Trophoblast cell (in vitro differentiated cells and primary cell): ENCODE results near the gene SLAMF6.
"Not testable (repeated sequence)": the region's sequence is repeated elsewhere in the genome, so short reads cannot be mapped to it uniquely, and the experiment has no call there.

Source experiments
- DNase-seq, 2 donors: peaks; one replicate each; pipeline ENCODE4 v3.0.0-alpha.2; 2016
- H2AFZ ChIP-seq: 2 replicates; pipeline ENCODE4 v1.6.1; 2013; ENCODE audit warnings: low read length, moderate library complexity, mild to moderate bottlenecking; ENCODE audit not compliant: insufficient read depth, poor library complexity
- H2AK5ac ChIP-seq: 2 replicates; pipeline ENCODE4 v1.6.1; 2013; ENCODE audit warnings: mild to moderate bottlenecking, low read length
- H2BK120ac ChIP-seq: 2 replicates; pipeline ENCODE4 v1.6.1; 2013; ENCODE audit warnings: low read length, mild to moderate bottlenecking, moderate library complexity; ENCODE audit not compliant: insufficient read depth, poor library complexity
- H2BK12ac ChIP-seq: 2 replicates; pipeline ENCODE4 v1.6.1; 2013; ENCODE audit warnings: mild to moderate bottlenecking, low read length, moderate library complexity
- H2BK5ac ChIP-seq: 2 replicates; pipeline ENCODE4 v1.6.1; 2013; ENCODE audit warnings: low read length, low read depth, moderate library complexity, mild to moderate bottlenecking; ENCODE audit not compliant: poor library complexity
- H3K14ac ChIP-seq: 2 replicates; pipeline ENCODE4 v1.6.1; 2013; ENCODE audit warnings: mild to moderate bottlenecking, low read length
- H3K18ac ChIP-seq: 2 replicates; pipeline ENCODE4 v1.6.1; 2013; ENCODE audit warnings: mild to moderate bottlenecking, low read length
- H3K23ac ChIP-seq: 2 replicates; pipeline ENCODE4 v1.6.1; 2013; ENCODE audit warnings: low read length
- H3K27ac ChIP-seq: 2 replicates; pipeline ENCODE4 v1.5.1; 2013; ENCODE audit warnings: low read depth, mild to moderate bottlenecking, inconsistent platforms, low read length, moderate library complexity
- H3K27me3 ChIP-seq: 2 replicates; pipeline ENCODE4 v1.6.1; 2013; ENCODE audit warnings: inconsistent platforms, mild to moderate bottlenecking, low read length, moderate library complexity; ENCODE audit not compliant: insufficient read depth
- H3K36me3 ChIP-seq, 2 experiments: 1 replicate in 1 of 2; 2 replicates in 1 of 2; pipeline ENCODE4 v1.6.1; 2013; ENCODE audit warnings: low read length in 2 of 2, mild to moderate bottlenecking in 2 of 2, moderate library complexity in 1 of 2; ENCODE audit not compliant: insufficient read depth in 2 of 2, control insufficient read depth in 1 of 2
- H3K4ac ChIP-seq: 2 replicates; pipeline ENCODE4 v1.6.1; 2013; ENCODE audit warnings: low read depth, mild to moderate bottlenecking, low read length, moderate library complexity
- H3K4me1 ChIP-seq, 2 experiments: 1 replicate in 1 of 2; 2 replicates in 1 of 2; pipeline ENCODE4 v1.6.1; 2013; ENCODE audit warnings: low read length in 2 of 2, mild to moderate bottlenecking in 2 of 2, moderate library complexity in 1 of 2; ENCODE audit not compliant: insufficient read depth in 2 of 2, control insufficient read depth in 1 of 2
- H3K4me2 ChIP-seq: 2 replicates; pipeline ENCODE4 v1.6.1; 2013; ENCODE audit warnings: inconsistent platforms, mild to moderate bottlenecking, low read length, moderate library complexity
- H3K4me3 ChIP-seq: 2 replicates; pipeline ENCODE4 v1.5.1; 2013; ENCODE audit warnings: mild to moderate bottlenecking, low read depth, low read length, inconsistent platforms
- H3K79me1 ChIP-seq: one replicate; pipeline ENCODE4 v1.6.1; 2013; ENCODE audit warnings: low read length
- H3K79me2 ChIP-seq: 2 replicates; pipeline ENCODE4 v1.6.1; 2013; ENCODE audit warnings: low read length, mild to moderate bottlenecking; ENCODE audit not compliant: control insufficient read depth, insufficient read depth, poor library complexity
- H3K9ac ChIP-seq: 2 replicates; pipeline ENCODE4 v1.6.1; 2013; ENCODE audit warnings: mild to moderate bottlenecking, low read length
- H3K9me3 ChIP-seq: 2 replicates; pipeline ENCODE4 v1.6.1; 2013; ENCODE audit warnings: low read depth, mild to moderate bottlenecking, control low read depth, inconsistent platforms, low read length; ENCODE audit not compliant: insufficient read depth
- H4K12ac ChIP-seq: 2 replicates; pipeline ENCODE4 v1.6.1; 2013; ENCODE audit warnings: low read depth, mild to moderate bottlenecking, low read length, moderate library complexity
- H4K8ac ChIP-seq: 2 replicates; pipeline ENCODE4 v1.6.1; 2013; ENCODE audit warnings: low read depth, mild to moderate bottlenecking, low read length, moderate library complexity
- H4K91ac ChIP-seq: one replicate; pipeline ENCODE4 v1.6.1; 2013; ENCODE audit warnings: low read depth, mild to moderate bottlenecking, low read length, moderate library complexity
- WGBS: extraction: QIAGEN DNeasy Blood & Tissue Kit; methylation state at CpG from one replicate; pipeline ENCODE4 v1.1.7; 2013; ENCODE audit warnings: missing lambda C conversion rate; ENCODE audit not compliant: insufficient read length, insufficient coverage; ENCODE audit errors: extremely low coverage; 5-methylcytosine and 5-hydroxymethylcytosine counted together

The SLAMF6 gene

DNA sequence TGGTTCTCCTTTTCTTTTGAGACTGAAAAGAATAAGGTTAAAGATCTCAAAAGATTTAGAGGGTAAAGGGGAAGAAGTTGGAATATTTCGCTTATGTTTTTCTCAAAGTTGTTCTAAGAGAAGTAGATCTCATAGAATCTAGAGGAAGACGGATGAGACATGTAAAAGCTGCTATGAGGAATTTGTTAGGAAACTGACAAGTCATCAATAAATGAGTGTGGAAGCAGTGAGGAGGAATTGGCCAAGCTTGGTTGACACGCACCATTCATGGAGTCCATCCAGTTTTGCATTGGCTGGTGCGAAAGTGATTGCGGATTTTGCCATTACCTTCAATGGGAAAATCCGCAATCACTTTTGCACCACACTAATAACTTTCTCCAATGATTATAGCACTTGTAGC is 20.0 kb downstream of the SLAMF6 start:
- 100% methylated on average over 1 of the region's 6 CpGs for WGBS
- no peak overlapping the region for H2AK5ac ChIP-seq
- no peak overlapping the region for H2BK12ac ChIP-seq
- no peaks in the 10 kb centered on the region for H3K9me3 ChIP-seq
- H2BK120ac ChIP-seq: no peak overlapping the region
- H3K79me1 ChIP-seq: no peaks in the 10 kb centered on the region
- no peak overlapping the region for H3K27ac ChIP-seq
- H2AFZ ChIP-seq: no peak overlapping the region
- no peaks in the 10 kb centered on the region for H3K4me1 ChIP-seq
- H3K18ac ChIP-seq: no peak overlapping the region
- H3K9ac ChIP-seq: no peak overlapping the region
- no peaks in the 10 kb centered on the region for H3K27me3 ChIP-seq
- DNase-seq: peak in 1 of 2 donors; percentile 8
- H3K4me2 ChIP-seq: no peak overlapping the region
- no peak overlapping the region for H4K12ac ChIP-seq
- H4K8ac ChIP-seq: no peak overlapping the region
- H3K14ac ChIP-seq: no peak overlapping the region
- H3K4me3 ChIP-seq: no peak overlapping the region
- H3K4ac ChIP-seq: no peak overlapping the region
- H3K79me2 ChIP-seq: no peaks in the 10 kb centered on the region
- H4K91ac ChIP-seq: no peak overlapping the region
- no peak overlapping the region for H3K23ac ChIP-seq
- no peaks in the 10 kb centered on the region for H3K36me3 ChIP-seq
- H2BK5ac ChIP-seq: no peak overlapping the region

DNA sequence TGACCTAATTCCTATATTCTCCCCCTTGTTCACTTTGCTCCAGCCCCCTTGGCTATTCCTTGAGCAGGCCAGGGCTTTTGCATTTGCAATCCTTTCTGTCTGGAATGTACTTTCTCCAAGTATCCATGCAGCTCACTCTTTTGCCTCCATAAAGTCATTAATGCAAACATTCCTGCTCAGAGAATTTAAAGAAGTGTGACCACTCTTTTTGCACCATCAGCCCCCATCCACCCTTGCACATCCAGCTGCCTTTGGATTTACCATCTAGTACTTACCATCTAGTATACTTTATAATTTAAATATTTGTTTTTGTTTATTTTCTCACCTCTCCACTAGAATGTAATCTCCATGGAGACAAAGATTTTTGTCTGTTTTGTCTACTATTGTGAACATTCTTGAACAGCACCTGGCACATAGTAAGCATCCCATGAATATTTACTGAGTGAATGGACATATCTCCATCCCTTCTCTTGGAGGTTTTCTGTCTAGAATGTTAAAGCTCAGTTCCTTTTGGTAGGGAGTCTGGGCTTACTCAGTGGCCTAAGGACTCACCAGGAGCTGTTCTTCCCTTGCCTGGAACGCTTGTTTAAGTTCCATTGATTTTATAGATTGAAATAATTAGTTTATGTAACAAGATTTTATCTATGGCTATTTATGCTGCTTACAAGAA is 22.6 kb downstream of the SLAMF6 start:
- H4K91ac ChIP-seq: no peak overlapping the region
- no peak overlapping the region for H3K4me3 ChIP-seq
- no peak overlapping the region for H3K14ac ChIP-seq
- H3K36me3 ChIP-seq: no peaks in the 10 kb centered on the region
- no peaks in the 10 kb centered on the region for H3K27me3 ChIP-seq
- no peak overlapping the region for H3K9ac ChIP-seq
- H2BK12ac ChIP-seq: no peak overlapping the region
- no peak overlapping the region for H2BK120ac ChIP-seq
- no peak overlapping the region for H2AFZ ChIP-seq
- no peak overlapping the region for H4K12ac ChIP-seq
- no peaks in the 10 kb centered on the region for H3K79me2 ChIP-seq
- H3K23ac ChIP-seq: no peak overlapping the region
- no peak overlapping the region for H3K4ac ChIP-seq
- no peaks in the 10 kb centered on the region for H3K4me1 ChIP-seq
- no CpG with 5 or more reads among the region's 1 CpG for WGBS
- H2BK5ac ChIP-seq: no peak overlapping the region
- no peak overlapping the region for H3K27ac ChIP-seq
- no peak overlapping the region for H3K18ac ChIP-seq
- no peaks in the 10 kb centered on the region for H3K79me1 ChIP-seq
- H3K4me2 ChIP-seq: no peak overlapping the region
- H3K9me3 ChIP-seq: no peaks in the 10 kb centered on the region
- DNase-seq: peak; percentile 82 to 96
- no peak overlapping the region for H4K8ac ChIP-seq
- no peak overlapping the region for H2AK5ac ChIP-seq

DNA sequence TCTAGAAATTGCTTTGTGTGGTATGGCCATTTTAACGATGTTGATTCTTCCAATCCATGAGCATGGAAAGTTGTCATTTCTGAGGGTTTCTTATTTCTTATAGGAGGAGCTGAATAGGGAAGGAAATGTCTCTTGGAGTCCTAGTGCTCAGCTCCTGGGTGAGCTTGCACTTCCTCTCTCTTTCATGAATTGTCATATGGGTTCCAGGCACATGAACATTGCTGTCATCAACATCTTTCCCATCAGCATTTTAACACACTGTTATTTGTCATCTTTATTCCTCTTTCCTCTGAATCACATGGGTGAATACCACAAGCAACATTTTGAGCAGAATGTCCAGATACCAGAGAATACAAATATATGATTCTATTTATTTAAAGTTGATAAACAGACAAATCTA is 23.4 kb downstream of the SLAMF6 start:
- H3K23ac ChIP-seq: no peak overlapping the region
- no peak overlapping the region for H3K18ac ChIP-seq
- no peak overlapping the region for H4K91ac ChIP-seq
- no peak overlapping the region for H2BK5ac ChIP-seq
- H3K9ac ChIP-seq: no peak overlapping the region
- H3K4me1 ChIP-seq: no peaks in the 10 kb centered on the region
- WGBS: no CpG with 5 or more reads among the region's 1 CpG
- no peaks in the 10 kb centered on the region for H3K27me3 ChIP-seq
- H3K14ac ChIP-seq: no peak overlapping the region
- H3K4me2 ChIP-seq: no peak overlapping the region
- no peaks in the 10 kb centered on the region for H3K79me1 ChIP-seq
- no peak overlapping the region for H2AK5ac ChIP-seq
- H2BK120ac ChIP-seq: no peak overlapping the region
- H4K8ac ChIP-seq: no peak overlapping the region
- DNase-seq: peak; percentile 15 to 56
- H3K4ac ChIP-seq: no peak overlapping the region
- no peak overlapping the region for H3K27ac ChIP-seq
- no peak overlapping the region for H2BK12ac ChIP-seq
- H2AFZ ChIP-seq: no peak overlapping the region
- no peak overlapping the region for H3K4me3 ChIP-seq
- no peaks in the 10 kb centered on the region for H3K79me2 ChIP-seq
- no peaks in the 10 kb centered on the region for H3K36me3 ChIP-seq
- H4K12ac ChIP-seq: no peak overlapping the region
- no peaks in the 10 kb centered on the region for H3K9me3 ChIP-seq

DNA sequence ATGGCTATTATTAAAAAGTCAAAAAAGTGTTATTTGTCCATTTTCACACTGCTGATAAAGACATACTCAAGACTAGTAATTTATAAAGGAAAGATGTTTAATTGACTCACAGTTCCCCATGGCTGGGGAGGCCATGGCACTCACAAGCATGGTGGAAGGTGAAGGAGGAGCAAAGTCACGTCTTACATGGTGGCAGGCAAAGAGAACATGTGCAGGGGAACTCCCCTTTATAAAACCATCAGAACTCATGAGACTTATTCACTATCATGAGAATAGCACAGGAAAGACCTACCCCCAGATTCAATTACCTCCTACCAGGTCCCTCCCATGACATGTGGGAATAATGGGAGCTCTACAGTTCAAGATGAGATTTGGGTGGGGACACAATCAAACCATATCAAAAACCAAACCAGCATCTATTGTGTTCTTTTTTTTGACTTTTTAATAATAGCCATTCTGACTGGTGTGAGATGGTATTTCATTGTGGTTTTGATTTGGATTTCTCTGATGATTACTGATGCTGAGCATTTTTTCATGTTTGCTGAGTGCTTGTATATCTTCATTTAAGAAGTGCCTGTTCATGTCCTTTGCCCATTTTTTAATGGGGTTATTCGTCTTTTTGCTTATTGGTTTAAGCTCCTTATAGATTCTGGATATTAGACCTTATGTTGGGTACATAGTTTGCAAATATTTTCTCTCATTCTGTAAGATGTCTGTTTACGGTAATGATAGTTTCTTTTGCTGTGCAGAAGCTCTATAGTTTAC is 24.6 kb downstream of the SLAMF6 start:
- H4K8ac ChIP-seq, H3K9me3 ChIP-seq, H3K9ac ChIP-seq, H2BK12ac ChIP-seq, H3K18ac ChIP-seq, DNase-seq, H3K36me3 ChIP-seq, H2BK120ac ChIP-seq, H3K14ac ChIP-seq, H3K79me2 ChIP-seq, H3K27me3 ChIP-seq, H3K4ac ChIP-seq, H4K91ac ChIP-seq, H3K23ac ChIP-seq, H3K4me3 ChIP-seq, H3K4me1 ChIP-seq, H4K12ac ChIP-seq, H3K4me2 ChIP-seq, H2BK5ac ChIP-seq, H2AK5ac ChIP-seq, H3K79me1 ChIP-seq, H2AFZ ChIP-seq, H3K27ac ChIP-seq: not testable (repeated sequence)
- no CpG with 5 or more reads among the region's 3 CpGs for WGBS
